ENCODE results near the gene MLXIP.
A peak's percentile ranks its signal among the peaks of the same experiment; 100 is the strongest.
"Not testable (repeated sequence)": the region's sequence is repeated elsewhere in the genome, so short reads cannot be mapped to it uniquely, and the experiment has no call there.

The MLXIP gene, protein sequence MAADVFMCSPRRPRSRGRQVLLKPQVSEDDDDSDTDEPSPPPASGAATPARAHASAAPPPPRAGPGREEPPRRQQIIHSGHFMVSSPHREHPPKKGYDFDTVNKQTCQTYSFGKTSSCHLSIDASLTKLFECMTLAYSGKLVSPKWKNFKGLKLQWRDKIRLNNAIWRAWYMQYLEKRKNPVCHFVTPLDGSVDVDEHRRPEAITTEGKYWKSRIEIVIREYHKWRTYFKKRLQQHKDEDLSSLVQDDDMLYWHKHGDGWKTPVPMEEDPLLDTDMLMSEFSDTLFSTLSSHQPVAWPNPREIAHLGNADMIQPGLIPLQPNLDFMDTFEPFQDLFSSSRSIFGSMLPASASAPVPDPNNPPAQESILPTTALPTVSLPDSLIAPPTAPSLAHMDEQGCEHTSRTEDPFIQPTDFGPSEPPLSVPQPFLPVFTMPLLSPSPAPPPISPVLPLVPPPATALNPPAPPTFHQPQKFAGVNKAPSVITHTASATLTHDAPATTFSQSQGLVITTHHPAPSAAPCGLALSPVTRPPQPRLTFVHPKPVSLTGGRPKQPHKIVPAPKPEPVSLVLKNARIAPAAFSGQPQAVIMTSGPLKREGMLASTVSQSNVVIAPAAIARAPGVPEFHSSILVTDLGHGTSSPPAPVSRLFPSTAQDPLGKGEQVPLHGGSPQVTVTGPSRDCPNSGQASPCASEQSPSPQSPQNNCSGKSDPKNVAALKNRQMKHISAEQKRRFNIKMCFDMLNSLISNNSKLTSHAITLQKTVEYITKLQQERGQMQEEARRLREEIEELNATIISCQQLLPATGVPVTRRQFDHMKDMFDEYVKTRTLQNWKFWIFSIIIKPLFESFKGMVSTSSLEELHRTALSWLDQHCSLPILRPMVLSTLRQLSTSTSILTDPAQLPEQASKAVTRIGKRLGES

DNA sequence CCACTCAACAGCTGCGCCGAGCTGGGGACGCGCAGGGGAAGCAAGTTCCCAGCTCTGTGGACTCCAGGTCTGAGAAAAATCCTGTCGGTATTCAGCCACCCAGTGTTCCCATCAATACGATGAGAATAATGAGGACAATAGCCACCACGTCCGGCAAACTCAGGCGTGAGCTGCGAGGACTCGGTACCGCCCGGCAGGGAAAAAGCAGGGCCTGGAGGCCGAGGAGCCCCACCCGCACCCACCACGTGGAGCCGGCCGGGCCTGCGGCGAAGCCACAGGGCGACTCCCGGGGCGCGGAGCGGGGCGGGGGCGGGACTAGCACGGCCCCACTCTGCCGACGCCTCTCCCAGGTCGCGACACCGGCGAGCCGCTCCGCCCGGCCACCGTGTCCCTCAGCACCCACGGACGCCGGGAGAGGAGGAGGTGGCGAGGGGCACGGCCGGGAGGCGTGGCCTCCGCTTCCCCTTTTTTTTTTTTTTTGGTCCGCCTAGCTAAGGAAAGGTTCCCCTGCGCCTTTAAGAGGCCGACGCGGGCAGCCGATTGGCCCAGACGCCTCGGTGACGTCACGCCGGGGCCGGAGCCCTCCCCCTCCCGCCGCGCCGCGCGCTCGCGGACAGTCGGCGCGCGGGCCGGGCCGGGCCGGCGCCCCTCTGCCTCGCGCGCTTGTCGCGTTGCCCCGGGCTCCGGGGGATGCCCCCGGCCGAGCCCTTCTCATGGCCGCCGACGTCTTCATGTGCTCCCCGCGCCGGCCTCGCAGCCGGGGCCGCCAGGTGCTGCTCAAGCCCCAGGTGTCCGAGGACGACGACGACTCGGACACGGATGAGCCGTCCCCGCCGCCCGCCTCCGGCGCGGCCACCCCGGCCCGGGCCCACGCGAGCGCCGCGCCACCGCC is at the start of gene MLXIP:
Gene MLXIP (plus strand): TSS at position 616 of the 892 bp plus-strand sequence. CDS start 98 bp downstream, at position 714.
- peak; percentile 88 for DNase-seq

DNA sequence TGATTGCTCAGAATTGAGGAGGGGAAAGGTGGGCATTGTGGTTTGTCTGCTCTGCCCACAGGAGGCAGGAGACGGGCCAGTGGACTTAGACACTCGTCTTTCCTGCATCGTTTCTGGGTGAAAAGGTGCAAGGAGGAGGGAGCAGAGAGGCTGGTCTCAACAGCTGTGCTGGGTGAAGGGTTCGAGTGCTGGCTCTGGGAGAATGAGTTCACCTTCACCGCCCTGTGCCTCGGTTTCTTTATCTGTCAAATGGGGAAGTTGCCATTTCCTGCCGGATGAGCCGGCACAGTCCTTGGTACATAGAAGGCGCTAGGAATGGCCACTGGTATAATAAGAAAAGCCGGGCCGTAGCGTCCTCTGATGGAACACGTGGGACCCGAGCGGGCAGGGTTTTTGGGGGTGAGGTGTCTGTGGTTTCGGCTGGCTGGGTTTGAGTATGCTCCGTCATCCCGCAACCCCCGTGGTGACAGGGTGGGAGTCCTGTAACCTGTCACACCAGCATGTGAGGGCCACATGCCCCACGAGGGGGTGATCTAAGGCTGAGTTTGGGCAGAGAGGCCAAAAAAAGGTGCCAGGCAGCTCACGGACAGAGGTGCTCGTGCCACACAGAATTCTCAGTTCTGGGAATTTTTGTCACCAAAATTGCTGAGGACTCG is 49.5 kb upstream of the MLXIP start:
- DNase-seq = no peak

DNA sequence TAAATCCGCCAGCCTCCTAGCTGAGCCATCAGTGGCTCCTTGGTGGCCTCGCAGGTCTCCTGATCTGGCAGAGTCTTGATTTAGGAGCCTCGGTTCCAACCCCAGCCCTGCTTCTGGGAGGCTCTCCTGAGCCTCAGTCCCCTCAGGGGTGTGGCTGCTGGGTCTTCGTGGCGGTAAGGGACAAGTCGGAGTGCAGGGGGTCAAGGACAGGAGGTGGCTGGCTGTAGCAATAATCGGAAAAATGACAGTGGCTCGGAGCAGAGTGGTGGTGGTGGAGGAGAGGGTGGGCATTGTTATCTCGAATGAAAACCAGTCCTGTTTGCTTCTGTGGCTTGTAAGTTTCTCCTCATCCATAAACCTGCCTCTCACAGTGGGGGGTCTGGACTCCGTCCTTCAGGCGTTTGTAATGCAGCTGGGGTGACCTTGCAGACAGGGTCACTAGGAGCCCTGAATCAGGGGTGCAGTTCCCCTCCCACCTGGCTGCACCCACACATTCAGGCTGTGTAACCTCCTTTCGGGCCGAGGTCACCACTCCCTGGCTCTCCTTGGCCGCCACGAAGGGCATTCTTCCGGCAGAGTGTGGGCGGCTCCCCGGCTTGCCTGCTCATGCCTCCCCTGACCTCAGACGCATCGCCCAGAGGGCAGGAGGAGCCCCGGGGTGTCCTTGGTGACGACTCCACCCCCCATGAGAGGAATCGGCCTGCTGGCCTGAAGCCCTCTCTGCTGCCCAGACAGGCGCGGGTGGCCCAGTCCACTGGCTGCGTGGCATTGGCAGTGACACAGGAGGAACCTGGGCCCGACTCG is 48.7 kb upstream of the MLXIP start:
- DNase-seq = no peak

DNA sequence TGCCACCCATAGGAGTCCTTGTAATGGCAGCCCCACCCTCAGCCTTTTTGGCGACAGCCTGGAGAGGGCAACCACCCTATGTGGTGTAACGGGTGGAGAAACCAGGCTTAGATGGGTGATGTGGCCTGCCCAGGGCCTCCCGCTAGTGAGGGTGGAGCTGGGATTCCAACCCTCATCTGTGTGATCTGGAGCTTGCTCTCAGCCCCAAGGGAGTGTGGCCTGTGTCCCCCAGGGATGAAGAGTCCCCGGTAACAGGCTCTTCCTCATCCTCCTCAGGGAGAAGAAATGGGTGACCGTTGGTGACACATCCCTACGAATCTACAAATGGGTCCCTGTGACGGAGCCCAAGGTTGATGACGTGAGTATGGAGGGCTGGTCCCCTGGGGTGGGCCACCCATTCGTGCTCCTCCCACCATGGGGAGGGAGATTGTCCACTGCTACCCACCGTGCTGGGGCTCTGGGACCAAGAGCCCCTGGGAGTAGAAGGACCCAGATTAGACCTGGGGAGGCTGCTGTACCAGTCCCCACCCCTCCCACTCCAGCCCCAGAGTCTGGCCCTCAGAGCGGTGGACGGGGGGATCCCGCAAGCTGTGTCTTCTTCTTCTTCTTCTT is 48.0 kb upstream of the MLXIP start:
- no peak for DNase-seq

DNA sequence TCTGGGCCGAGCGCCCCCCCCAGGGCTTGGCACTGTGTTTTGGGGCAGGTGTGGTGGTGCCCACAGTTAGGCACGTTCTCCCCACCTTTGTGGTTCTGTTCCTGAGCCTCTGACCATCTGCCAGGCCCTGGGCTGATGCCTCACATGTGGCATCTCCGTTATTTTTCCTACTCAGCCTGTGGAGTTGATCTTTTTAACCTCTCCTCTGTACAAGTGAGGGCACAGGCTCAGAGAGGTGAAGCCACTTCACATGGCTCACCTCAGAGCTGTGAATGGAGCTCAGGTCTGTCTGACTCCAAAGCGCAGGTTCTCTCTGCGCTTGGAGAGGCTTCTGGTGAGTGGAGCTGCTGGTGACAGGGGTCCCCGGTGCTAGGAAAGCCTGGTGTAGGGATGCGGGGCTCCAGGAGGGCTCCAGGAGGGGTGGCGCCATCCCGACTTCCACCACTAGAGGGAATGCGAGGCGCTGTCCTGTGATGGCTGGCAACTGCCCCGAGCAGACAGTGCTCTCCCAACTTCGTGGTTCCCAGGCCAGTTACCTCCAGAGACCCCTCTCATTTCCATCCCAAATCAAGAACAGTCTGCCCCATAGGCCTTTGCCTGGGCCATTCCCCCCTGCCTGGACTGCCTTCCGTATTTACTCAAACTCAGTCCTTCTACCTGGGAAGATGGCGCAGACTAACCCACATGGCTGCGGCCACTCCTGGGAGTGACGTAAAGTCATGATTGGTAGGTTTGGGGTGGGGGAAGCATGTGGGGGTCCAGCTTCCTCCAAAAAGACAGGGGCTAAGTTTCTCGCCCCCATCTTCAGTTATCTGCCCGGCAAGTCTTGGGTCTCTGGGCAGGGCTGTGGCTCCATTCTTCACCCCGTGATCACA is 47.0 kb upstream of the MLXIP start:
- no peak for DNase-seq

DNA sequence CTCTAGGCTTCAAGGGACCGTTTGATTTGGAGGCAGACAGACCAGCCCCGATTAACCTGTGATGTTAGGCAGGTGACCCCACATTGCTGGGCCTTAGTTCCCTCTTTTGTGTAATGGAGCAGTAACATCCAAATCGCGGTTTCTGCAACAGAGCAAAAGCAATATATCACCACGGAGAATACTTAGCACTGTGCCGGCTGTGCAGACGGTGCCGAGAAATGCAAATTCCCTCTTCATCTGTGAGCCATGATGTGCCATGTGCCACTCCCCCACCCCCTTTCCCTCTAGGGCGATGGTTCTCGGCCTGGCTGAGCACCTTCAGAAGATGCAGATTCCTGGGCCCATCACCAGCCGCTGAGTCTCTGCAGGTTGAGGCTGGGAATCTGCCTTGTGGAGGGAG is 46.0 kb upstream of the MLXIP start:
- no peak for DNase-seq

DNA sequence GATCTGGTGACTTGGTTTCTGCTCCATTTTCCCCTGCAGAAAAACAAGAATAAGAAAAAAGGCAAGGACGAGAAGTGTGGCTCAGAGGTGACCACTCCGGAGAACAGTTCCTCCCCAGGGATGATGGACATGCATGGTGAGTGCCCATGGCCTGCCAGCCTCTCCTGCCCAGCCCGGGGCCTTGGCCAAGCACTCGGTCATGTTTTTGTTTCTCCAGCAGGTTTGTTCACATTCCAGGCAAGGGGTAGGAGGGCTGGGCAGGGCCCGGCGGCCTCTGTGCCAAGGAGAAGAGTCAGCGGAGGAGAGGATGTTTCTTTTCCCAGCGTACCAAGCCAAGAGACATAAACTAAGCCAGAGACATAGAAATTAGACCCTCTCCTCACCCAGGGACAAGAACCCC is 43.3 kb upstream of the MLXIP start:
- DNase-seq = no peak

DNA sequence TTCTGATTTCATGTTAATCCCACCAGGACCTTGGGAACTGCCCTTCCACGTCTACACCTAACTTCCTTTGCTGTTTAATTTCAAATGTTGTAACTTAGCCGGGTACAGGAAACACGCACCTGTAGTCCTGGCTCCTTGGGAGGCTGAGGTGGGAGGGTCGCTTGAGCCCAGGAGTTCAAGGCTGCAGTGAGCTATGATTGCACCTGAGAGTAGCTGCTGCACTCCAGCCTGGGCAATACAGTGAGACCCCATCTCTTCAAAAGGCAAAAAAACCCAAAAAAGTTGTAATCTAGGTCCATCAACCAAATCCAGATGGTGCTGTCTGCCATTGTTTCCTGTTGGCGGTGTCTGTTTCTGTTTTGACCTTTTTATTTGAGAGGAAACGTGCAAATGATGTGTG is 42.4 kb upstream of the MLXIP start:
- DNase-seq = no peak

DNA sequence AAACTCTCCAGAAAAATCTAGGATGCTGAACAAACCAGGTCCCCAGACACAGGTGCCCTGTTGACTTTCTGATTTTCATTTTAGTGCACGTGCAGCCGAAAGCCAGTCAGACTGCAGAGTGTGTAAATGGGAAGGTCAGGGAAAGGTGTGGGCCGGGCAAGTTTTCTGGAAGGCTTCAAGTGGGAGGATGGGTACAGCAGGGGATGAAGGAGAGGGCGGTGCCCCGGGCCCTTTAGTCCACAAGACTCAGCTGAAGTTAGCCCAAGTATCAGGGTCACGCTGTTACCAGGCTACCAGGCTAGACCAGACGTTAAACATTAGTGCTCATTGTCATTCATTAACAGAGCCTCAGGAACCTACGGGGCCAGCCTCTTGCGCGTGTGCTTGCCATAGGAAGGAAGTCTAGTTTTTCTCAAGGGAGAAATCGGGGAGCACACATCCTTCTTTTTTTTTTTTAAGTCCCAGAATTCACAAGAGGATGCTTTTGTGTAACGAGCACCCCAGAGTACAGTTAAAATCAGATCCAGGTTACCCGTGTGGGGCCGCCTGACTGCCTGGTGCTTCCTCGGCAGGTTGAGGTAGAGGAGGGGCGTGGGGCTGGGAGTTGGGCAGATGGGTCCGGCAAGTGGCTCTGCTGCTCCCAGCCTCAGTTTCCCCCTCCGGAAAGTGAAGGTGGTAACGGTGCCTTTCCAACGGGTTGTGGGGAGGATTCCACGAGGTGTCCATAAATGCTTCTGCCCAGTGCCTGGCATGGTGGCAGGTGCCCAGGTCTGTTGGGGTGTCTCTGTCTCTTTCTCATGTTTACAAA is 37.8 kb upstream of the MLXIP start:
- DNase-seq = no peak

DNA sequence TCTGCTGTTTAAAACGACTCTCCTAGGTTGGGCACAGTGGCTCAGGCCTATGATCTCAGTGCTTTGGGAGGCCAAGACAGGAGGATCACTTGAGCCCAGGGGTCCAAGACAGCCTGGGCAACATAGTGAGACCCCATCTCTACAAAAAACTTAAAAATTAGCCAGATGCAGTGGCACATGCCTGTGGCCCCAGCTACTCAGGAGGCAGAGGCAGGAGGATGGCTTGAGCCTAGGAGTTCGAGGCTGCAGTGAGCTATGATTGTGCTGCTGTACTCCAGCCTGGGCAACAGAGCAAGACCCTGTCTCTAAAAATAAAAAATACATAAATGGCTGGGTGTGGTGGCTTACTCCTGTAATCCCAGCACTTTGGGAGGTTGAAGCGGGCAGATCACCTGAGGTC is 37.1 kb upstream of the MLXIP start:
- DNase-seq = not testable (repeated sequence)

DNA sequence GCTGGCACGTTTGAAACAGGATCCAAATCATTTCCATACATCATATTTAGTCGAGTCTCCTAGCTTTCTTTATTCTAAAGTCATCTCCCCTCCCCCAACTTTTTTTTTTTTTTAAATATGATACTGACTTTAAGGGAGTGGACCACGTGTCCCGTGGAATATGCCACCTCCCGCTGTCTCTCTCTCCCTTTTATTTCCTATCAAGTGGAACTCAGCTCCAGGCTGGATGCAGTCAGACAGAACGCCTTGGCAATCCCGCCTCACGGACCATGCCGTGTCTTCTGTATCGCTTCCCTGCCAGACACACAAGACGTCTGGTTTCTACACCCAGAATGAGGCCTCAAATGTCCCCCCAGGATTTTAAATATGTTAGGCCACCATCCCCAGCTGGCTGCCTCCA is 35.6 kb upstream of the MLXIP start:
- DNase-seq = no peak

DNA sequence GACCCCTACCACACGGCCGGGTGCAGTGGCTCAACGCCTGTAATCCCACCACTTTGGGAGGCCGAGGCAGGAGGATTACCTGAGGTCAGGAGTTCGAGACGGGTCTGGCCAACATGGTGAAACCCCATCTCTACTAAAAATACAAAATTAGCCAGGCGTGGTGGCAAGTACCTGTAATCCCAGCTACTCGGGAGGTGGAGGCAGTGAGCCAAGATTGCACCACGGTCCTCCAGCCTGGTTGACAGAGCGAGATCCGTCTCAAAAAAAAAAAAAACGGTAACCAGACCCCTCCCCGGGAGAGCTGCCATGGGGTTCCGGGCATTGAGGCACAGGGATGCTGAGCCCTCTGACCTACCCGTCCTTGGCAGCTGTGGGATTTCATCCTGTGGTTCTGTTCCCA is 35.1 kb upstream of the MLXIP start:
- no peak for DNase-seq

DNA sequence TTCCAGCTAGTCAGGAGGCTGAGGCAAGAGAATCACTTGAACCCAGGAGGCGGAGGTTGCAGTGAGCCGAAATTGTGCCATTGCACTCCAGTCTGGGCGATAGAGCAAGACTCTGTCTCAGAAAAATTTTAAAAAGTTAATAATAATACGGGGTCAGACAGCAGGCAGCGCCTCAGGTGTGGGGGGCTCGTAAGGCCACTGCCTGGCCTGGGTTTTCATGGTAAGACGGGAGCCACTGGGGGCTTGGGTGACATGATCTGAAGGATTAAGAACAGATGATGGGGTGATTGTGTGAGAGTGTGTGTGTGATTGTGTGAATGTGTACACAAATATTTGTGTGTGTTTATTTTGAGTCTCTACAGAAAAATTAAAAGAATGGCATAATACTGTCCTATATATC is 33.3 kb upstream of the MLXIP start:
- DNase-seq = no peak

DNA sequence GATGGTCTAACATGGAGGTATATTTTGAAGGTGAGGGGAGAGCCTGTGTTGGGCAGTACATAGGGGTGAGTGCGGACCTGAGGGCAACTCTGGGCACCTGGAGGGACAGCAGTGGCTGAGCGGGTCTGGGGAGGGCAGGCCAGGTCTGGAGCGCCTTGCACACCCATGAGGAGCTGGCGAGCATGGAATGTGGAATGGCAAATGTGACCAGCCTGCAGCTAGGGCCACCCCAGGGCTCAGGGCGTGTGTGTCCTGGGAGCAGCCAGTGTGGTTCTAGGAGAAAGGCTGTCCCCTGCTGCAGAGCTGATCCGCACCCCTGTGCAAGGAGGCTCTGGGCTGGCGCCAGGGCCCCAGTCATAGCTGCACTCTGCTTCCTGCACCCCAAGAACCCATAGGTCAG is 32.4 kb upstream of the MLXIP start:
- no peak for DNase-seq

DNA sequence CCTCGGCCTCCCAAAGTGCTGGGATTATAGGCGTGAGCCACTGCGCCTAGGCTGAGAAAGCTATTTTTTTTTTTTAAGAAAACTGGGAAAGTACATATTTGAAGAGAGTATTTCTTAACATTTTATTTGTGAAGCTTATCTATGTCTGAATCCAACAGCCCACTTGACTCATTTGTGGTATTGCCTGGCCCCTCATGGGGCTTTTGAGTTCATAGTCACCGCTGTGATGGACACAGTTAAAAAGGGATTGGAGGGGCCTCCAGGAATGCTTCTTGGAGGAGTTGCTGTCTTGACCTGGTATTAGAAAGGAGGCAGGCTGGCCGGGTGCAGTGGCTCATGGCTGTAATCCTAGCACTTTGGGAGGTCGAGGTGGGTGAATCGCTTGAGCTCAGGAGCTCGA is 30.4 kb upstream of the MLXIP start:
- DNase-seq = no peak

DNA sequence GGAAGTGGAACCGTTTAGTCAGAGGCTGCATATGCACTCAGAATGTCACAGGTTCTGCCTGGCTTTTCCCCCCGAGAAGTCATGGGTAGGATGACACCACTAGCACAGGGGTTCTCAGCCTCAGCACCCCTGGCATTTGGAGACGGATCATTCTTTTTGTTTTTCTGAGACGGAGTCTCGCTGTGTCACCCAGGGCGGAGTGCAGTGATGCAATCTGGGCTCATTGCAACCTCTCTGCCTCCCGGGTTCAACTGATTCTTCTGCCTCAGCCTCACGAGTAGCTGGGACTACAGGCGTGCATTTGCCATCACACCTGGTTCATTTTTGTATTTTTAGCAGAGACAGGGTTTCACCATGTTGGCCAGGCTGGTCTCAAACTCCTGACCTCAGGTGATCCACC is 28.7 kb upstream of the MLXIP start:
- no peak for DNase-seq

DNA sequence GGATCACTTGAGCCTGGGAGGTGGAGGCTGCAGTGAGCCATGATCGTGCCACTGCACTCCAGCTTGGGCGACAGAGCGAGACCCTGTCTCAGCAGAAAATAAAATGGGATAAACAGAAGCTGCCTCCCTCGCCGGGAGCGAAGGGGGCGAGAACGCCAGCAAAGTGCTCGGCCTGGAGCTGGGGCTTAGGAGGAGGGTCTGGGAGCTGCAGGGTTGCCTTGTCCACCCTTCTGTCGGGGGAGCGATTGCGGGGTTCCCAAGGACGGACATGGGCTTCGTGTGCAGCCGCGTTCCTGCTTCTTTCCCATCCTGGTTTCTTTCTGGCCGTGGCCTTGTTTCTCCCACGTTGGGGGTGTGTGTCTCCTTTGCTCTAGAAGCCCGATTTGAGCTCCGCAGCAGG is 27.9 kb upstream of the MLXIP start:
- no peak for DNase-seq

DNA sequence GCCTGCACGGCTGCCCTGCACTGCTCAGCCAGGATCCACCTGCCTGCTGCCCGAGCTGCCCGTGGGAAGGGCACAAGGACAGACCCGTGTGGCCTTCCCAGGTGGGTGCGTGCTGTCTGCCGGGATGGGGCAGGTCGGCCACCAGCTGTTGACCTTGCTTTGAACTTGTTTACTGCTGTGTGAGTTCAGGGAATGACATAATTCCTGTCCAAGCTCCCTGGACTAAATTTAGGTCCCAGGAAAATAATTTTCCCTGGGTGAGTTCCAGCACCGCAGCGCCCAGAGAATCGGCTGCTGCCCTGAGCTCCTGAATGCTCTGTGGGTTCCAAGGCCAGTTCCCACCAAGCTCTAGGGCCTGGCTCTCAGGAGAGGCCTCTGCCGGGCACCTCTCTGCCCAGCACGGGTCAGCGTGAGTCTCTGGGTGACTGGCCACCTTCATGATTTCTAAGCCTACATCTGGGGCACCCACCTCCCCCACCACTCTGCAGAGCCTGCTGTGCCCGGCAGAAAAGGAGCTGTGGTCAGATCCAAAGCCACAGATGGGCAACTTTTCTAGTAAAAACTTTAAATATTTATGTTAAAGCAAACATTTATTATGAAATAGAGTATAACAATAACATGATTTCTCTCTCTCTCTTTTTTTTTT is 27.2 kb upstream of the MLXIP start:
- no peak for DNase-seq

DNA sequence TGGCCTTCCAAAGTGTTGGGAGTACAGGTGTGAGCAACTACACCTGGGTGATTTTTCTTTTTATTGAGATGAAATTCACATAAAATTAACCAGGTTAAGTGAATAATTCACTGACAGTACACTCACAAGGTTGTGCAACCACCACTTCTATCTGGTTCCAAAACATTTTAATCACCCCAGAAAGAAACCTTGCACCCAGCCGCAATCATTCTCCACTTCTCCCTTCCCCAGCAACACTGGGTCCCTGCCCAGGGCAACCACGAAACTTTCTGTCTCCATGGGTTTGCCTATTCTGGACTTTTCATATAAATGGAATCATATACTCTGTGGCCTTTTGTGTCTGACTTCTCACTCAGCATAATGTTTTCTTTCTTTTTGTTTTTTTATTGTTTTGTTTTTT is 26.3 kb upstream of the MLXIP start:
- DNase-seq = no peak

All from hippocampal formation (tissue), 2 donors.